Stomach (tissue), 9 donors: ENCODE data around the gene OBSCN. TPM values are rescaled to one million over a fixed set of nuclear protein-coding genes. Genes with fewer than 3 reads are reported as not detected.

Experiments
- DNase-seq, 2 donors: peaks; one replicate each; pipeline versions ENCODE4 v3.0.0 to v3.0.0-alpha.2; 2013 to 2019
- H3K27ac ChIP-seq, 5 donors: fragments of 200-600 bp in 4 of 5; sonication (generic) in 4 of 5; one replicate each; pipeline ENCODE4 v1.5.1; 2013 to 2019; ENCODE audit warnings: mild to moderate bottlenecking in 1 of 5, moderate library complexity in 1 of 5
- H3K27me3 ChIP-seq, 3 donors: fragments of 200-600 bp; sonication (generic); one replicate each; pipeline ENCODE4 v1.5.1; 2017 to 2019; ENCODE audit warnings: mixed run types in 1 of 3
- H3K36me3 ChIP-seq, 4 donors: fragments of 200-600 bp; sonication (generic); 1 replicate in 3 of 4; 2 replicates in 1 of 4; pipeline ENCODE4 v1.5.1; 2016 to 2019
- H3K4me1 ChIP-seq, 4 donors: fragments of 200-600 bp; sonication (generic); one replicate each; pipeline ENCODE4 v1.5.1; 2016 to 2019
- H3K4me3 ChIP-seq, 4 donors: fragments of 200-600 bp; sonication (generic) in 3 of 4; one replicate each; pipeline ENCODE4 v1.5.1; 2016 to 2019; ENCODE audit warnings: mild to moderate bottlenecking in 1 of 4
- H3K9me3 ChIP-seq, 4 donors: fragments of 200-600 bp; sonication (generic); one replicate each; pipeline ENCODE4 v1.5.1; 2016 to 2019
- EP300 ChIP-seq: sonication (generic); formaldehyde crosslinking; IDR thresholded peaks from one replicate; pipeline ENCODE4 v1.6.1; 2017; ENCODE audit warnings: antibody characterized with exemption
- POLR2A ChIP-seq, 4 donors: fragments of 450-650 bp; IDR thresholded peaks; one replicate each; pipeline ENCODE4 v1.6.1; 2016; ENCODE audit warnings: antibody characterized with exemption in 4 of 4, control low read depth in 2 of 4, mild to moderate bottlenecking in 1 of 4, moderate library complexity in 1 of 4
- POLR2AphosphoS5 ChIP-seq, 3 donors: sonication (generic); formaldehyde crosslinking; IDR thresholded peaks; one replicate each; pipeline ENCODE4 v1.6.1; 2016; ENCODE audit warnings: antibody characterized with exemption in 3 of 3
- WGBS, 5 donors: extraction: QIAGEN DNeasy Blood & Tissue Kit in 3 of 5; methylation state at CpG; one replicate each; pipeline versions ENCODE4 v1.1.5 to v1.1.7; 2013 to 2018; 5-methylcytosine and 5-hydroxymethylcytosine counted together
- intact Hi-C: fragments of 100-400 bp; cut with DNase I; formaldehyde crosslinking; loops from one replicate; pipeline ENCODE4 v1.15.1; 2023; ENCODE audit warnings: low total_unique reads
- polyA plus RNA-seq, 3 donors: library from polyadenylated mRNA; stranded (reverse); fragments of 200-250 nt; gene quantifications; one replicate each; pipeline ENCODE4 v1.2.3, GENCODE V29; 2013
- total RNA-seq, 5 donors: library from RNA; depleted of rRNA; stranded (reverse); fragments of >200 nt; gene quantifications; one replicate each; pipeline versions ENCODE4 v1.1.0 to v1.2.3, GENCODE V29; 2014 to 2016
- TF ChIP-seq, protein P1 (sequence below), 7 experiments: fragments of 450-650 bp in 4 of 7; fragments of 200-600 bp in 3 of 7; sonication (generic) in 3 of 7; IDR thresholded peaks; one replicate each; pipeline ENCODE4 v1.5.1; 2016 to 2019; ENCODE audit warnings: antibody characterized with exemption in 7 of 7, control low read depth in 2 of 7, mild to moderate bottlenecking in 1 of 7
- donor health status: healthy with polysubstance abuse.
- donor health status: Bipolar disorder and iron deficiency.
- donor health status: healthy.

OBSCN gene
- total and polyA plus RNA-seq, 8 donors = 7.2 to 111 (median 24.7) TPM

DNA sequence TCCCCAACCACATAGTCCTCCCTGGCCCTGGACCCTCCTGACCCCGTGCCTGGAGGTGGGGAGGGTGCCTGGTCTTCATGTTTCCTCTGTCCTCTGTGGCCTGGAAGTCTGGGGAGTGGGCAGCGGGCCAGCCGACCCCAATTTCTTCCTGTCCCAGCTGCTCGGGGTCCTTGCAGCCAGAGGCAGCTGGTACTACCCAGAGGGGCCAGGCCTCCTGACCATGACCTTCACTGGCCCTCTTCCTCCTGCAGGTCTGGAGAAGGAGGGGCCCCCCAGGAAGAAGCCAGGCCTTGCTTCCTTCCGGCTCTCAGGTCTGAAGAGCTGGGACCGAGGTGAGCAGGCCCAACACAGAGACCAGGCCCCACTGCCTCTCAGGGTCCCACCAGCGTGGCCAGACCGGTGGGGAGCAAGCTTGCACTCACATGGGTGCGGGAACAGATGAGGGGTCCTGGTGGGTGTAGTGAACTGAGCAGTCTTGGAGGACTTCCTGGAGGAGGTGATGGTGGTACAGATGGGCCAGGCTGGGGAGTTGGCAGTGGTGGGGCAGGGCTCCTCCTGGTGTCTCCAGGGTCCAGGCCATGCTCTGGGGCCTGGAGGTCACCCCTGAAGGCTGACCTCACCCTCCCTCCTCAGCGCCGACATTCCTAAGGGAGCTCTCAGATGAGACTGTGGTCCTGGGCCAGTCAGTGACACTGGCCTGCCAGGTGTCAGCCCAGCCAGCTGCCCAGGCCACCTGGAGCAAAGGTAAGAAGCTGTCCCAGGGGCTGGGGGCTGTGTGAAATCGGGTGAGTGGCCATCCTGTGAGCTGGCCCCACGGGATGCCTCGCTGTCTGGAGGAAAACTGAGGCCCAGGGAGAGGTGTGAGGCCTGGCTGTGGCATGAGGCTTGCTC is 166.1 kb downstream of the OBSCN start:
- H3K27ac ChIP-seq = peak overlapping the region in 4 of 5 donors; percentile 20 to 74 (median 58)
- 78 to 91% (median 88%) methylated on average over 12 to 14 of the region's 14 CpGs for WGBS, 5 donors
- DNase-seq = no peak

DNA sequence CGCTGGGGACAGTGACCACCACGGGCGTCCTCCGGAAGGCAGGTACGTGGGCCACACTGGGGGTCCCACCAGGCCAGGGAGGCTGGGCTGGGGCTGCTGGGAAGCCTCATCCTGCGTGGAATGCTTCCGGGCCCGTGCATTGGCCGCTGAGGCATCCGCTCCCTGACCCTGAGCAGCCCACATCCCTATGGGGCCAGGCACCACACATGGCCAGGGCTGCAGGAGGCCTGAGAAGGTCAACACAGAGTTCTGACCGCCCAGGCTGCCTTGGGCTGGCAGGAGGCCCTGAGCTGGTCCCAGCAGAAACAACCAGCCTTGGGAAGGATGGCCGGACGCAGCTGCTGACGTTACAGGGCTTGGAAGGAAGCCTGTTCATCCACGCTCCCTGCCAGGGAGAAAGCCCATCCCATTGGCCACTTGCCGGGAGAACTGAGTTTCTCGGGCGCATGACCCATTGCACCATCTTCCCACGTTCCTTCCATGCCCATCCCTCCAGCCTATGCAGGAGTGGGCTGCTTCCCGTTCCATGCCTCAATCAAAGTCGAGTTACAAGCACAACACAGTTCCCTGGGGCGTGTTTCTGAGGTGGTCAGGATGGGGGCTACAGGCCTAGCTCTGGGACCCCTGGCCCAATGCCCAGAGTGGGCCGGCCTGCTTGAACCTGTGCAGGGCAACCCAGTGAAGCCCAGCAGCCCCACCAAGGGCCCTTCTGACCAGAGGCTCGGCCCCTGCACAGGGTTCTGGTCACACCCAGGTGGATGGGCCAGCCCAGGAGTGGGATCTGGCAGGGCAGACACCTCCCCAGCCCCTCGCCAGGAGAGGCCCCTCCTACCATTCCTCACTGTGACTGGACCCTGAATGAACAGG is 167.1 kb downstream of the OBSCN start:
- H3K9me3 ChIP-seq = no peaks in the 10 kb centered on the region
- peaks cover 14 to 46% (median 27%) of the 10 kb centered on the region in 4 donors for H3K4me1 ChIP-seq
- TF ChIP-seq, protein P1, sequence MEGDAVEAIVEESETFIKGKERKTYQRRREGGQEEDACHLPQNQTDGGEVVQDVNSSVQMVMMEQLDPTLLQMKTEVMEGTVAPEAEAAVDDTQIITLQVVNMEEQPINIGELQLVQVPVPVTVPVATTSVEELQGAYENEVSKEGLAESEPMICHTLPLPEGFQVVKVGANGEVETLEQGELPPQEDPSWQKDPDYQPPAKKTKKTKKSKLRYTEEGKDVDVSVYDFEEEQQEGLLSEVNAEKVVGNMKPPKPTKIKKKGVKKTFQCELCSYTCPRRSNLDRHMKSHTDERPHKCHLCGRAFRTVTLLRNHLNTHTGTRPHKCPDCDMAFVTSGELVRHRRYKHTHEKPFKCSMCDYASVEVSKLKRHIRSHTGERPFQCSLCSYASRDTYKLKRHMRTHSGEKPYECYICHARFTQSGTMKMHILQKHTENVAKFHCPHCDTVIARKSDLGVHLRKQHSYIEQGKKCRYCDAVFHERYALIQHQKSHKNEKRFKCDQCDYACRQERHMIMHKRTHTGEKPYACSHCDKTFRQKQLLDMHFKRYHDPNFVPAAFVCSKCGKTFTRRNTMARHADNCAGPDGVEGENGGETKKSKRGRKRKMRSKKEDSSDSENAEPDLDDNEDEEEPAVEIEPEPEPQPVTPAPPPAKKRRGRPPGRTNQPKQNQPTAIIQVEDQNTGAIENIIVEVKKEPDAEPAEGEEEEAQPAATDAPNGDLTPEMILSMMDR (IDR thresholded peaks at IDR 0.05) = no peak
- peak in 2 of 3 donors; percentile 40 to 83 for TF ChIP-seq POLR2AphosphoS5 (IDR thresholded peaks at IDR 0.05)
- no peak overlapping the region for H3K4me3 ChIP-seq
- 54 to 71% (median 62%) methylated on average over 10 to 25 of the region's 25 CpGs for WGBS, 5 donors
- intact Hi-C loops = no loop called here
- peak overlapping the region in 4 of 5 donors; percentile 25 to 74 (median 58) for H3K27ac ChIP-seq
- peaks cover 0 to 49% (median 18%) of the 10 kb centered on the region in 3 donors for H3K27me3 ChIP-seq
- no peaks in the 10 kb centered on the region for H3K36me3 ChIP-seq
- peak; percentile 34 to 80 for DNase-seq

More for the DNA sequence above, 166.1 kb downstream of the OBSCN start:
- Histone ChIP-seq H3K4me1 (peaks cover 9 to 39% (median 21%) of the 10 kb centered on the region in 4 donors), H3K9me3 (no peaks in the 10 kb centered on the region), H3K4me3 (no peak overlapping the region), H3K27me3 (peaks cover 0 to 49% (median 18%) of the 10 kb centered on the region in 3 donors), H3K36me3 (no peaks in the 10 kb centered on the region)
- TF ChIP-seq POLR2A (IDR thresholded peaks at IDR 0.05) (no peak), POLR2AphosphoS5 (IDR thresholded peaks at IDR 0.05) (no peak), EP300 (no peak)
- TF ChIP-seq, protein P1 (IDR thresholded peaks at IDR 0.05) = no peak
- intact Hi-C loops = no loop called here

DNA sequence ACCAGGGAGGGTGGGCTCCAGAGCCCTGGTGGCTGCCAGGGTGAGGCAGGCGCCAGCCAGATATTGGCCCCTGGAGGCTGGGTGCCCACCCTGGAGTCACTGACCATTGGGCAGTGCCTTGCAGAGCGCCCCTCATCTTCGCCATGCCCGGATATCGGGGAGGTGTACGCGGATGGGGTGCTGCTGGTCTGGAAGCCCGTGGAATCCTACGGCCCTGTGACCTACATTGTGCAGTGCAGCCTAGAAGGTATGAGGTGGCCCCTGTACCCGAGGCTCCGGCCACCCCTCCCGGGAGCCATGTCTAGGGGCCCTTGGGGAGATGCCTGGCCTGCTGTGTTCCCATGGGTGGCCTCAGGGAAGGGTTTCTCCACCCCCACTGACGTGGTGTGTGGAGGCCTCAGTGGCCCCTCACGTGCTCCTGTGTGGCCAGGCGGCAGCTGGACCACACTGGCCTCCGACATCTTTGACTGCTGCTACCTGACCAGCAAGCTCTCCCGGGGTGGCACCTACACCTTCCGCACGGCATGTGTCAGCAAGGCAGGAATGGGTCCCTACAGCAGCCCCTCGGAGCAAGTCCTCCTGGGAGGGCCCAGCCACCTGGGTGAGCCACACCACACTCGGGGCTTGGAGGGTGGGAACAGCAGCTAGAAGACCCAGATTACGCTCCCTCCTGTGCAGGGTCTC is 167.9 kb downstream of the OBSCN start:
- intact Hi-C loops = no loop called here
- no peak for TF ChIP-seq EP300
- TF ChIP-seq POLR2AphosphoS5 (IDR thresholded peaks at IDR 0.05) = no peak
- TF ChIP-seq, protein P1 (IDR thresholded peaks at IDR 0.05) = no peak
- TF ChIP-seq POLR2A (IDR thresholded peaks at IDR 0.05) = no peak
- no peak overlapping the region for H3K4me3 ChIP-seq
- peaks cover 0 to 44% (median 15%) of the 10 kb centered on the region in 3 donors for H3K27me3 ChIP-seq
- WGBS, 5 donors = 91 to 99% (median 97%) methylated on average over 15 to 22 of the region's 22 CpGs
- peaks cover 14 to 46% (median 27%) of the 10 kb centered on the region in 4 donors for H3K4me1 ChIP-seq
- H3K27ac ChIP-seq = peak overlapping the region in 4 of 5 donors; percentile 25 to 74 (median 58)
- H3K9me3 ChIP-seq = no peaks in the 10 kb centered on the region
- DNase-seq = no peak
- H3K36me3 ChIP-seq = no peaks in the 10 kb centered on the region

GRCh38 chr1:228376262-228376628 is 168.4 kb downstream of the OBSCN start:
- peaks cover 14 to 42% (median 27%) of the 10 kb centered on the region in 4 donors for H3K4me1 ChIP-seq
- DNase-seq = no peak
- no peak for TF ChIP-seq POLR2AphosphoS5 (IDR thresholded peaks at IDR 0.05)
- no peak for TF ChIP-seq POLR2A (IDR thresholded peaks at IDR 0.05)
- TF ChIP-seq, protein P1 (IDR thresholded peaks at IDR 0.05) = no peak
- TF ChIP-seq EP300 = no peak
- H3K4me3 ChIP-seq = no peak overlapping the region
- no peaks in the 10 kb centered on the region for H3K9me3 ChIP-seq
- peak overlapping the region in 1 of 5 donors; percentile 74 for H3K27ac ChIP-seq
- 80 to 96% (median 88%) methylated on average over 3 of the region's 3 CpGs for WGBS, 5 donors
- intact Hi-C loops = no loop called here
- peaks cover 0 to 38% (median 10%) of the 10 kb centered on the region in 3 donors for H3K27me3 ChIP-seq
- H3K36me3 ChIP-seq = no peaks in the 10 kb centered on the region
